OCI-LY3 (cell line): ENCODE data around the gene TSPO.
A peak's percentile ranks its signal among the peaks of the same experiment; 100 is the strongest.

Experiments used
- H2AFZ ChIP-seq: fragments of 200-600, 300-600 bp; shearing (Covaris generic); 2 replicates; pipeline ENCODE4 v1.6.0; 2014; ENCODE audit warnings: antibody characterized with exemption, low read depth, low read length
- H3K27ac ChIP-seq: fragments of 200-600, 300-600 bp; sonication (generic); 2 replicates; pipeline ENCODE4 v1.5.1; 2014; ENCODE audit warnings: mild to moderate bottlenecking, low read length, moderate library complexity, mixed read lengths
- H3K27me3 ChIP-seq: fragments of 200-600, 300-600 bp; sonication (generic); 2 replicates; pipeline ENCODE4 v1.6.1; 2014; ENCODE audit warnings: low read depth, low read length, mixed read lengths
- H3K36me3 ChIP-seq: fragments of 200-600, 300-600 bp; sonication (generic); replicated peaks from 2 replicates; pipeline ENCODE3; 2014; ENCODE audit warnings: low read depth, low read length, mixed read lengths
- H3K4me1 ChIP-seq: fragments of 300-600, 200-600 bp; sonication (generic); 2 replicates; pipeline ENCODE4 v1.6.1; 2014; ENCODE audit warnings: low read length, mixed read lengths
- H3K4me2 ChIP-seq: fragments of 200-600, 300-600 bp; sonication (generic); 2 replicates; pipeline ENCODE4 v1.6.1; 2014; ENCODE audit warnings: low read length, mixed read lengths
- H3K4me3 ChIP-seq: fragments of 300-600, 200-600 bp; sonication (generic); 2 replicates; pipeline ENCODE4 v1.5.1; 2014; ENCODE audit warnings: antibody characterized with exemption, mild to moderate bottlenecking, low read length, moderate library complexity
- H3K79me2 ChIP-seq: fragments of 300-600, 200-600 bp; shearing (Covaris generic); 2 replicates; pipeline ENCODE4 v1.6.1; 2014; ENCODE audit warnings: mild to moderate bottlenecking, low read length, mixed read lengths
- H3K9ac ChIP-seq: fragments of 300-600, 200-600 bp; shearing (Covaris generic); 2 replicates; pipeline ENCODE4 v1.6.0; 2014; ENCODE audit warnings: mild to moderate bottlenecking, low read length, moderate library complexity
- H3K9me3 ChIP-seq: fragments of 200-600, 300-600 bp; shearing (Covaris generic); 2 replicates; pipeline ENCODE4 v1.6.1; 2014; ENCODE audit warnings: low read length, mixed read lengths; ENCODE audit not compliant: insufficient read depth
- H4K20me1 ChIP-seq: fragments of 200-600, 300-600 bp; sonication (generic); 2 replicates; pipeline ENCODE4 v1.6.1; 2016; ENCODE audit warnings: low read length, mixed read lengths; ENCODE audit not compliant: insufficient read depth
- EZH2phosphoT487 ChIP-seq: fragments of 200-600 bp; shearing (Covaris generic); IDR thresholded peaks from 2 replicates; pipeline ENCODE4 v1.6.1; 2018; ENCODE audit warnings: antibody characterized with exemption, mixed run types, low read depth
- TF ChIP-seq, protein P1 (sequence below): fragments of 200-600, 300-600 bp; sonication (generic); IDR thresholded peaks from 2 replicates; pipeline ENCODE4 v1.5.1; 2014; ENCODE audit warnings: antibody characterized with exemption, low read length, low read depth

Gene TSPO

DNA sequence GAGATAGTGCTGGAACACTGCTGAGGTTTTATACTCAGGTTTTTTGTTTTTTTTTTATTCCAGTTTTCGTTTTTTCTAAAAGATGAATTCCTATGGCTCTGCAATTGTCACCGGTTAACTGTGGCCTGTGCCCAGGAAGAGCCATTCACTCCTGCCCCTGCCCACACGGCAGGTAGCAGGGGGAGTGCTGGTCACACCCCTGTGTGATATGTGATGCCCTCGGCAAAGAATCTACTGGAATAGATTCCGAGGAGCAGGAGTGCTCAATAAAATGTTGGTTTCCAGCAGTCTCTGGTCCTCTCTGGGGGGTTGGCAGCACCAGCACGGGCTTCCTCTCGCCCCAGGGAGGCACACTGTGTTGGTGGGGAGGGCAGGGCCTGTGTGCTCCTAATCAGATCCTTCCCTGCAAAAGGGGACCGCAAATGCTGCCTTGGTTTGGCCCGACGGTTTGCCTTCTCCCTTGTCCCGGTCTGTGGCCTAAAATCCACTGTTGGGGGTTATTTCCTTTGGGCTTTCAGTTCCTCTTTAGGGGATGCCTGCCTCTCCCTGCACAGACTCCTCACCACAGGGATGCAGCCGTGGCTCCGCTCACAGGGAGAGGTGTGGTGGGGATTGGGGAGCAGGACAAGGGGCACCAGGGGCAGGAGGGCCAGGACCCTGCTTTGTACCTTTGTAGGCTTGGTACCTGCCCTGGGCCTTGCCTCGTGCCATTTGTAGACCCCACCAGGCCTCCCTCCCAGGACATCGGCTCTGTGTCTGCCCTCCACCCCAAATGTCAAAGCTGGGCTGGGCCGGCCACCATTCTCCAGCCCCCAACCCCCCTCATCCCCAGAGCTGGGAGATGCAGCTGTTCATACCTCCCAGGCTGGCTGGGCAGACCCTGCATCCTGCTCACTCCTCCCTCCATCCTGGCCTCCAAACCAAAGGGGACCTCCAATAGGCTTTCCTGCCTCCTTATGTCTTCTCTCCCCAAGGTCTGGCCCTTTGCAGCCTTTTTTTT, 21.6 kb upstream of the TSPO start:
- no peak overlapping the region for H3K9ac ChIP-seq
- no peaks in the 10 kb centered on the region for H3K79me2 ChIP-seq
- no peak overlapping the region for H3K4me3 ChIP-seq
- TF ChIP-seq EZH2phosphoT487, result no peak
- TF ChIP-seq, protein P1, sequence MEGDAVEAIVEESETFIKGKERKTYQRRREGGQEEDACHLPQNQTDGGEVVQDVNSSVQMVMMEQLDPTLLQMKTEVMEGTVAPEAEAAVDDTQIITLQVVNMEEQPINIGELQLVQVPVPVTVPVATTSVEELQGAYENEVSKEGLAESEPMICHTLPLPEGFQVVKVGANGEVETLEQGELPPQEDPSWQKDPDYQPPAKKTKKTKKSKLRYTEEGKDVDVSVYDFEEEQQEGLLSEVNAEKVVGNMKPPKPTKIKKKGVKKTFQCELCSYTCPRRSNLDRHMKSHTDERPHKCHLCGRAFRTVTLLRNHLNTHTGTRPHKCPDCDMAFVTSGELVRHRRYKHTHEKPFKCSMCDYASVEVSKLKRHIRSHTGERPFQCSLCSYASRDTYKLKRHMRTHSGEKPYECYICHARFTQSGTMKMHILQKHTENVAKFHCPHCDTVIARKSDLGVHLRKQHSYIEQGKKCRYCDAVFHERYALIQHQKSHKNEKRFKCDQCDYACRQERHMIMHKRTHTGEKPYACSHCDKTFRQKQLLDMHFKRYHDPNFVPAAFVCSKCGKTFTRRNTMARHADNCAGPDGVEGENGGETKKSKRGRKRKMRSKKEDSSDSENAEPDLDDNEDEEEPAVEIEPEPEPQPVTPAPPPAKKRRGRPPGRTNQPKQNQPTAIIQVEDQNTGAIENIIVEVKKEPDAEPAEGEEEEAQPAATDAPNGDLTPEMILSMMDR, result no peak
- H3K27me3 ChIP-seq, result no peaks in the 10 kb centered on the region
- H3K4me1 ChIP-seq, result peaks cover 17% of the 10 kb centered on the region
- H3K36me3 ChIP-seq, result peaks cover 16% of the 10 kb centered on the region
- no peak overlapping the region for H3K27ac ChIP-seq
- H4K20me1 ChIP-seq, result 0 out of 2 replicates have a peak, but pooled peaks cover 5% of the 10 kb centered on the region
- H3K4me2 ChIP-seq, result peak overlapping the region; percentile 46
- no peak overlapping the region for H2AFZ ChIP-seq
- no peaks in the 10 kb centered on the region for H3K9me3 ChIP-seq

DNA sequence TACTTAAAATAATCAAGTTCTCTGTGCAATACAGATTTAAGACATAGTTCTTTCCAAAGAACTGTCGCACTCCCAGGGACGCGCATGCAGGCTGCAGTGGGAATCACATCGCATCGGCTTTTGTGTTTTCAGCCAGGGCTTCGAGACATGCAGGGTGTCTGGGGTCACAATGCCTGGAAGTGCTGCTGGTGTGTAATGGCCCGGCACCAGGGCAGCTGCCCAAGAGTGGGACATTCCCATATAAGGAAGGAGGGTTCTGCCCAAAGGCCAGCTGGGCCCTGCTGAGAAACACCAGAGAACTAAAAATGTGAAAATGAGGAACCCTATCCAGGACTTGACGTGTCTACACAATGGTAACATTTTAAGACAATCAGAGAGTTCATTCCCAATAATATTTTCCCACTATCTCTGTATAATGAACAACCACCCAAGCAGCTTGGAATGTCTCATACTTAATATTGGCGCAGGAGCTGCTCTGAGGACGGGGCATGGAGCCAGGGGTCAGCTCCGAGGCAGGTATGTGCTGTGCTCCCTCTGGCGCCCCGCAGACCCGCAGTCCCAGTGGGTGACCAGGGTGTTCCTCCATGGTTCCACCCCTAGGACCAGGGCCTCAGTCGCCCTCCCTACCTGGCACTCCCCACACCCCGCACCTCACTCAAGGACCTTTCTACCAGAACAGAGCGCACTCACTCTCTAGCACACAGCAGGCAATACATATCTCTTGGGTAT, 19.4 kb upstream of the TSPO start:
- no peak overlapping the region for H3K4me2 ChIP-seq
- peaks cover 9% of the 10 kb centered on the region; the same call in 1 of the 2 replicates for H4K20me1 ChIP-seq
- no peak overlapping the region for H3K4me3 ChIP-seq
- no peaks in the 10 kb centered on the region for H3K27me3 ChIP-seq
- no peak overlapping the region for H2AFZ ChIP-seq
- no peaks in the 10 kb centered on the region for H3K79me2 ChIP-seq
- H3K9ac ChIP-seq, result no peak overlapping the region
- H3K4me1 ChIP-seq, result peaks cover 17% of the 10 kb centered on the region
- H3K27ac ChIP-seq, result no peak overlapping the region
- peaks cover 36% of the 10 kb centered on the region for H3K36me3 ChIP-seq
- TF ChIP-seq, protein P1, result no peak
- no peak for TF ChIP-seq EZH2phosphoT487
- no peaks in the 10 kb centered on the region for H3K9me3 ChIP-seq

DNA sequence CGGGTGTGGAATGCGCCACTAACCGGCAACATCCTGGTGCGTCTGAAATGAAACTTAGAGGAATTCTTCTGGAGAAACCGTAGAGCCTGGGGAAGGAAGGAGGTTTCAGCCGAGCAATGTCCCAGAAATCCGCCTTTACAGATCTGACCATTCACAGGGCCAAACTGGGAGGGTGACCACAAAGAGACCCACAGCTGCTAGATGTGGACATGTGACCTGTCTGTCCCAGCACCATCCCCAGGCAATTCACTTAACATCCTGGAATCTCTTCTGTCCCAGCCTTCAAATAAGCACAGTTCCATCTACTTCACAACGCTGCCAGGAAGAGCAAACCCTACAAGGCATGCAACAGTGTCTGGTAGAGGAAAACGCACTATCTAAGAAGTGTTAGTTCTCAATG, 18.0 kb upstream of the TSPO start:
- Histone ChIP-seq H2AFZ (no peak overlapping the region), H4K20me1 (peaks cover 9% of the 10 kb centered on the region; the same call in 1 of the 2 replicates), H3K9ac (no peak overlapping the region), H3K4me2 (no peak overlapping the region), H3K4me3 (no peak overlapping the region), H3K79me2 (no peaks in the 10 kb centered on the region), H3K27ac (no peak overlapping the region), H3K27me3 (no peaks in the 10 kb centered on the region), H3K36me3 (peaks cover 41% of the 10 kb centered on the region), H3K9me3 (no peaks in the 10 kb centered on the region), H3K4me1 (peaks cover 17% of the 10 kb centered on the region)
- TF ChIP-seq, protein P1, result no peak
- no peak for TF ChIP-seq EZH2phosphoT487

DNA sequence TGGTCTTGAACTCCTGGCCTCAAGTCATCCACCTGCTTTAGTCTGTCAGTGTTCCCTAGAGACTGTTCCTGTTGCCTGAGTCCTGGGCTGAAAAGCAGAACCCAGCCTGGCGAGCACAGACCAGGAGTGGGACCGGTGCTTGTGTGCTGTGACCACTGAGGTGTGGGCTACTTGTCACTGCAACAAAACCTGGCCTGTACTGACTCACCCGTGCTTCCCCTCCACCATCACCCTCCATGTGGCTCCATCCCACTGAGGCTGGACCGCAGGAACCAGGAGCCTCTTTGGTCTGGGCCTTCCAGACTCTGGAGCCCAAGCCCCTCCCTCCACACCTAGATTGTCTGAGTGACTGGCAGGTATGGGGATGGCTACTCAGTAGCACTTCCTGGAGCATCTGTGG, 16.8 kb upstream of the TSPO start:
- no peak for TF ChIP-seq EZH2phosphoT487
- TF ChIP-seq, protein P1, result no peak
- H3K4me2 ChIP-seq, result no peak overlapping the region
- peaks cover 44% of the 10 kb centered on the region for H3K36me3 ChIP-seq
- H3K79me2 ChIP-seq, result no peaks in the 10 kb centered on the region
- no peak overlapping the region for H3K27ac ChIP-seq
- peaks cover 6% of the 10 kb centered on the region for H3K4me1 ChIP-seq
- no peaks in the 10 kb centered on the region for H3K9me3 ChIP-seq
- no peaks in the 10 kb centered on the region for H3K27me3 ChIP-seq
- no peak overlapping the region for H3K9ac ChIP-seq
- H2AFZ ChIP-seq, result no peak overlapping the region
- no peak overlapping the region for H3K4me3 ChIP-seq
- peaks cover 9% of the 10 kb centered on the region; the same call in 1 of the 2 replicates for H4K20me1 ChIP-seq
